A673 (cell line): ENCODE data around the gene LPP. TPM values are rescaled to one million over a fixed set of nuclear protein-coding genes. Genes with fewer than 3 reads are reported as not detected.

ENCODE experiments used
- BruUV-seq: library from RNA; stranded (reverse); fragments of 400-500 nt; replicated peaks from 2 replicates; lab custom pipeline; 2021; lab: Mats Ljungman, UMichigan
- CTCF ChIA-PET: fragments of 300-600 bp; sonication (Branson Sonifier 250); formaldehyde crosslinking; loops from one replicate; lab custom pipeline; 2022; ENCODE audit warnings: antibody characterized with exemption; lab: Charles Lee
- POLR2A ChIA-PET: fragments of 300-600 bp; sonication (Branson Sonifier 250); formaldehyde crosslinking; loops from one replicate; lab custom pipeline; 2022; ENCODE audit warnings: antibody characterized with exemption; ENCODE audit not compliant: low non-redundant PET; lab: Charles Lee
- DNase-seq: peaks from one replicate; pipeline ENCODE4 v3.0.0-alpha.2; 2015; ENCODE audit warnings: low spot score
- H3K27ac ChIP-seq: fragments of 200-600 bp; sonication (generic); 2 replicates; pipeline ENCODE4 v1.5.1; 2016; ENCODE audit warnings: mixed run types, low read depth, mild to moderate bottlenecking, mixed read lengths, antibody characterized with exemption, low read length; ENCODE audit not compliant: poor library complexity, severe bottlenecking
- H3K27me3 ChIP-seq: fragments of 200-600 bp; sonication (generic); replicated peaks from 2 replicates; pipeline ENCODE4 v1.6.1; 2017; ENCODE audit warnings: mixed run types, low read depth, mild to moderate bottlenecking, mixed read lengths, antibody characterized with exemption, low read length; ENCODE audit not compliant: insufficient read depth, poor library complexity
- H3K36me3 ChIP-seq: fragments of 200-600 bp; sonication (generic); 2 replicates; pipeline ENCODE4 v1.6.1; 2016; ENCODE audit warnings: mixed run types, mild to moderate bottlenecking, mixed read lengths, antibody characterized with exemption, low read length; ENCODE audit not compliant: insufficient read depth, poor library complexity, severe bottlenecking
- H3K4me1 ChIP-seq: fragments of 200-600 bp; sonication (generic); 2 replicates; pipeline ENCODE4 v1.6.1; 2017; ENCODE audit warnings: mixed run types, mild to moderate bottlenecking, mixed read lengths, antibody characterized with exemption, low read length; ENCODE audit not compliant: insufficient read depth, poor library complexity, severe bottlenecking
- H3K4me3 ChIP-seq: fragments of 200-600 bp; sonication (generic); 2 replicates; pipeline ENCODE4 v1.5.1; 2016; ENCODE audit warnings: low read depth, mixed run types, mild to moderate bottlenecking, mixed read lengths, low read length; ENCODE audit not compliant: poor library complexity, severe bottlenecking
- H3K9me3 ChIP-seq: fragments of 200-600 bp; sonication (generic); 2 replicates; pipeline ENCODE4 v1.6.1; 2016; ENCODE audit warnings: mixed run types, low read depth, mild to moderate bottlenecking, mixed read lengths, antibody characterized with exemption, low read length; ENCODE audit not compliant: poor library complexity, severe bottlenecking
- EZH2 ChIP-seq: fragments of 200-600 bp; sonication (generic); IDR thresholded peaks from 2 replicates; pipeline ENCODE4 v1.6.1; 2017; ENCODE audit warnings: borderline replicate concordance, low read depth, mild to moderate bottlenecking, mixed read lengths, antibody characterized with exemption, low read length; ENCODE audit not compliant: poor library complexity, severe bottlenecking
- intact Hi-C: fragments of 100-400 bp; cut with micrococcal nuclease; formaldehyde crosslinking; loops from one replicate; pipeline ENCODE4 v1.10.0; 2022; ENCODE audit not compliant: unreplicated experiment
- total RNA-seq: library from RNA; stranded (reverse); gene quantifications from 2 replicates; pipeline ENCODE4 v1.2.3, GENCODE V29; 2021
- TF ChIP-seq, protein P1 (sequence below): fragments of 300-800, 200-600 bp; sonication (generic); conservative IDR thresholded peaks from 2 replicates; pipeline ENCODE4 v1.5.1; 2017; ENCODE audit warnings: low read depth, mild to moderate bottlenecking, antibody characterized with exemption, low read length, moderate library complexity, mixed read lengths

The LPP gene
- total RNA-seq, 1 experiment from 2014 or later, result 39.7 TPM

- Histone ChIP-seq H3K36me3 (no peaks in the 10 kb centered on the region), H3K9me3 (no peaks in the 10 kb centered on the region), H3K4me3 (no peak overlapping the region), H3K4me1 (no peaks in the 10 kb centered on the region), H3K27me3 (no peaks in the 10 kb centered on the region), H3K27ac (no peak overlapping the region)
- TF ChIP-seq EZH2, result no peak
- TF ChIP-seq, protein P1, sequence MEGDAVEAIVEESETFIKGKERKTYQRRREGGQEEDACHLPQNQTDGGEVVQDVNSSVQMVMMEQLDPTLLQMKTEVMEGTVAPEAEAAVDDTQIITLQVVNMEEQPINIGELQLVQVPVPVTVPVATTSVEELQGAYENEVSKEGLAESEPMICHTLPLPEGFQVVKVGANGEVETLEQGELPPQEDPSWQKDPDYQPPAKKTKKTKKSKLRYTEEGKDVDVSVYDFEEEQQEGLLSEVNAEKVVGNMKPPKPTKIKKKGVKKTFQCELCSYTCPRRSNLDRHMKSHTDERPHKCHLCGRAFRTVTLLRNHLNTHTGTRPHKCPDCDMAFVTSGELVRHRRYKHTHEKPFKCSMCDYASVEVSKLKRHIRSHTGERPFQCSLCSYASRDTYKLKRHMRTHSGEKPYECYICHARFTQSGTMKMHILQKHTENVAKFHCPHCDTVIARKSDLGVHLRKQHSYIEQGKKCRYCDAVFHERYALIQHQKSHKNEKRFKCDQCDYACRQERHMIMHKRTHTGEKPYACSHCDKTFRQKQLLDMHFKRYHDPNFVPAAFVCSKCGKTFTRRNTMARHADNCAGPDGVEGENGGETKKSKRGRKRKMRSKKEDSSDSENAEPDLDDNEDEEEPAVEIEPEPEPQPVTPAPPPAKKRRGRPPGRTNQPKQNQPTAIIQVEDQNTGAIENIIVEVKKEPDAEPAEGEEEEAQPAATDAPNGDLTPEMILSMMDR, result no peak
- CTCF ChIA-PET, result no interaction called here
- no TSS peak for BruUV-seq
- POLR2A ChIA-PET, result interaction anchor here (0.5 kb wide), 1 partner anchor 379 kb away, joined by 3 read pairs; no protein-coding TSS in a partner anchor
- DNase-seq, result no peak
- intact Hi-C loops, result no loop called here
These were observed 277.1 kb downstream of the LPP start for GRCh38 chr3:188431040-188431439.

DNA sequence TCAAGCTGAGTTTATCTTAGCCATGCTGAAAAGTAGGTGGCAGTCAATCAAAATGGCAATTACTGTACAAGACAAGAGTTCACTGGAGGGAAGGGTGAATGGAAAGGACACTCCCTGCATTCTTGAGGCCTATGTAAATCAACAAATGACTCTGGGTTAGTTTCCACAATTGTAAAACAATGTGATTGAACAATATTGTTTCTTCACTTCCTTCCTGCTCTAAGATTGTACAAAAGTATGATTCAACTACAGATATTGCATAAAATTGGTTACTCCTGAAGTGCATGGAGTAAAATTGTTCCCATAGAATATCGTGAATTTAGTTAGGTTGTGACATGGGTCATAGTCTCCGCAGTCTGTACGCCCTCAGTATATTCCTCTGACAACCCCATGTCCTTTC lies 277.6 kb downstream of the LPP start:
- intact Hi-C loops, result no loop called here
- Histone ChIP-seq H3K27me3 (no peaks in the 10 kb centered on the region), H3K36me3 (no peaks in the 10 kb centered on the region), H3K4me3 (no peak overlapping the region), H3K4me1 (no peaks in the 10 kb centered on the region), H3K9me3 (no peaks in the 10 kb centered on the region), H3K27ac (no peak overlapping the region)
- TF ChIP-seq, protein P1, result no peak
- no peak for TF ChIP-seq EZH2
- POLR2A ChIA-PET, result interaction anchor here (0.5 kb wide), 1 partner anchor 379 kb away, joined by 3 read pairs; no protein-coding TSS in a partner anchor
- BruUV-seq, result no TSS peak
- DNase-seq, result peak; percentile 23
- CTCF ChIA-PET, result no interaction called here

- Histone ChIP-seq H3K27ac (no peak overlapping the region), H3K4me1 (no peaks in the 10 kb centered on the region), H3K4me3 (no peak overlapping the region), H3K36me3 (no peaks in the 10 kb centered on the region), H3K27me3 (no peaks in the 10 kb centered on the region), H3K9me3 (no peaks in the 10 kb centered on the region)
- no TSS peak for BruUV-seq
- ChIA-PET POLR2A (no interaction called here), CTCF (interaction anchor here (0.6 kb wide), 1 partner anchor 101 kb away, joined by 8 read pairs; no protein-coding TSS in a partner anchor)
- no peak for TF ChIP-seq EZH2
- TF ChIP-seq, protein P1, result no peak
- no peak for DNase-seq
- intact Hi-C loops, result no loop called here
These were observed 279.0 kb downstream of the LPP start for GRCh38 chr3:188432802-188433520.
